ENCODE results near the gene CFAP97. TPM values are rescaled to one million over a fixed set of nuclear protein-coding genes. Genes with fewer than 3 reads are reported as not detected.

CFAP97 gene
- total RNA-seq, 2 donors from 2014 or later = 17.1 to 19.5 TPM

DNA sequence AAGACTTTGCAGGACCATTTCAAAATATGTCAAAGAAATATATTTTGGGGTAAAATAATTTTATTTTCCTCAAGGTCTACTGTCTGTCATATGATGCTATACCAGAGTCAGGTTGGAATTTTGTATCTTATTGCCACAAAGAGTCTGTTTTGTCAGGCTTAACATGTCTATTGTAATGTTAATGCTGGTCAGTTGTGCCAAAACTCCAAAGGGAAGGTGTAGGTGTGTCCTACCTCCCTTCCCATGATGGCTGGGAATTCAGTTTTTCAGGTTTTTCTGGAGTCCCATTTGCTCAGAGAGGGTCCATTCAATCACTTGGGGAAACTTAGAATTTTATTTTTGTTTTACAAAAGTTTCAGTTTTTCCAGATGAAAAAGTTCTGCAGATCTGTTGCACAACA is 94.1 kb downstream of the CFAP97 start:
- Histone ChIP-seq H3K36me3 (replicated peaks in 1 of 2; ENCODE audit: insufficient read depth in 1 of 2, low read depth in 2 of 2) (no peaks in the 10 kb centered on the region), H3K9me3 (no peaks in the 10 kb centered on the region), H3K4me3 (no peak overlapping the region), H3K4me1 (peaks cover 58% of the 10 kb centered on the region), H3K27me3 (no peaks in the 10 kb centered on the region), H3K27ac (peak overlapping the region; percentile 13 to 77 (median 74))
- ATAC-seq = no peak
- intact Hi-C loops (cut with DNase I) = no loop called here
- DNase-seq = no peak
- TF ChIP-seq POLR2A (IDR thresholded peaks at IDR 0.05) (no peak), CTCF (IDR thresholded peaks at IDR 0.05) (no peak)

Other genes with a start within 250 kb of the CFAP97 start
- gene HELT, start 185.5 kb downstream of the CFAP97 start, total RNA-seq = not detected
- 10 to 100 TPM; 11.7 to 21.8 TPM for gene SLC25A4, start 60.7 kb downstream of the CFAP97 start, total RNA-seq
- 10 to 100 TPM; 16.6 to 25.7 TPM for gene SNX25, start 5.6 kb upstream of the CFAP97 start, total RNA-seq
- 1 to 10 TPM; 2.0 to 2.1 TPM for gene LRP2BP, start 191.9 kb upstream of the CFAP97 start, total RNA-seq
- 10 to 100 TPM; 10.1 to 22.4 TPM for gene ANKRD37, start 192.8 kb upstream of the CFAP97 start, total RNA-seq
- gene UFSP2, start 222.0 kb upstream of the CFAP97 start, total RNA-seq = 10 to 100 TPM; 14.8 to 18.5 TPM

Measured in body of pancreas (tissue), 4 donors.